HG03066 (cell line): ENCODE data around the gene CAPSL.
"Not testable (repeated sequence)": the region's sequence is repeated elsewhere in the genome, so short reads cannot be mapped to it uniquely, and the experiment has no call there.

ENCODE experiments used
- ATAC-seq: cut with Tn5 transposase; IDR thresholded peaks from one replicate; pipeline ENCODE4 v1.9.1; 2021; ENCODE audit warnings: low read depth; ENCODE audit not compliant: unreplicated experiment

CAPSL gene

DNA sequence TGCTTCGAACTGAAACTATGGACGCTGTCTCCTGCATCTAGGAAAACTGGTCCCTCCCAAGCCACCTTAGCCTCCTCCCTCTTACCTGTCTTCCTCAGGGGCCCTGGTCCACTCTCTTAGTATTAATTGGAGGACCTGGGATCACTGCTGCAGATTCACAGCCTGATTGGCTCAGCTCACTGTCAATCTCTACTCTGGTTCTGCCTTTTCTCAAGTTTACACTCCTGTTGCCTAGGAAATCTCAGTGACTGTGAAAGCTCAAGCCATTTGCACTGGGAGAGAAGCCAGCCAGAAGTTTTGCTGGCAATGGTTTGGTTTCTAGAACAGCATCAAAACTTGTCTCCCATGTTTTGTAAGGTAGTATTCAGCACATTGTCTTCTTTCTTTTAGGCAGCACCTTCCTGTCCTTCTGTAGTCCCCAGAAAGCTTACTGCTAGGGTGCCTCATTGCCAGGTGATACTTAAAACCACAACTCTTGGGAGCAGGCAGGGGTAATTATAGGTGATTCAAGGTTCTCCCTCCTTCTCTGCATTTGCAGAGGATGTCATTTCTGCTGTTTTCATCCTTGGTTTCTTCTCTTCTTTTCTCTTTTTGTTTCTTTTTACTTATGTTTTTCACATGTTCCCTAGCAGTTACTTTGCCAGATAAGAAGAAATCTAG is at the start of gene CAPSL:
Gene CAPSL (minus strand): TSS at position 55 of the 660 bp plus-strand sequence. CDS start 17,502 bp downstream, outside the sequence.
- no peak for ATAC-seq

DNA sequence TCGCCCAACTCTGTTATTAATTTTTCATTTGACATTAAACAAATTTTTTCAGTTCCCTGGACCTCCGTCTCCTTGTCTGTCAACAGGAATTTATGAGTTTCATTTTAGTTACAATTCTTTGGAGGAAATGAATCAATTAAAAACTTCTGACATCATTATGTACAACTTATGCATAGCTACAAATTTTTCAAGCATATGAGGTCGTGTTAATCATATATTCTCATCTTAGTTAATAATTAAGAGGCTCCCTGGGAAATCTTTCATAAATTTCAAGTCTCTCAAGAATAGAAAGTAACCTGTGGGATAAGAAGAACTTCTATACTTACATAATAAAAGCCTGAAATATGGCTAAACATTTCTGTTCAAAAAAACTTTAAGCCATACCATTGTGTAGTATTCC is 49.4 kb upstream of the CAPSL start:
- no peak for ATAC-seq

DNA sequence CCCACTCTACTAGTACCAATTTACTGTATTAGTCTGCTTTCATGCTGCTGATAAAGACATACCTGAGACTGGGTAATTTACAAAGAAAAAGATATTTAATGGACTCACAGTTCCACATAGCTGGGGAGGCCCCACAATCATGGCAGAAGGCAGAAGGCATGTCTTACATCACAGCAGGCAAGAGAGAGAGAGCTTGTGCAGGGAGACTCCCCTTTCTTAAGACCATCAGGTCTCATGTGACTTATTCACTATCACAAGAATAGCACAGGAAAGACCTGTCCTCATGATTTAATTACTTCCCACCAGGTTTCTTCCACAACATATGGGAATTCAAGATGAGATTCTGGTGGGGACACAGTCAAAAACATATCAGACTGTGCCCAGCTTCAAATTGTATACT is 41.3 kb upstream of the CAPSL start:
- ATAC-seq: no peak

DNA sequence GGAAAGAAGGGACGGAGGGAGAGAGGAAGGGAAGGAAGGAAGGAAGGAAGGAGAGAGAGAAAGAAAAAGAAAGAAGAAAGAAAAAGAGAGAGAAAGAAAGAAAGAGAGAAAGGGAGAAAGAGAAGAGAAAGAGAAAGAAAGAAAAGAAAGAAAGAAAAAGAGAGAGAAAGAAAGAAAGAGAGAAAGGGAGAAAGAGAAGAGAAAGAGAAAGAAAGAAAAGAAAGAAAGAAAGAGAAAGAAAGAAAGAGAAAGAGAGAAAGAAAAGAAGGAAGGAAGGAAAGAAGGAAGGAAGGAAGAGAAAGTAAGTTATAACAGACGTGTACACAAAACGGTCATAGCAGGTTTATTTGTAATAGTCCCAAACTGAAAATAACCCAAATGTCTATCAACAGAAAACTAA is 38.4 kb upstream of the CAPSL start:
- ATAC-seq: not testable (repeated sequence)

DNA sequence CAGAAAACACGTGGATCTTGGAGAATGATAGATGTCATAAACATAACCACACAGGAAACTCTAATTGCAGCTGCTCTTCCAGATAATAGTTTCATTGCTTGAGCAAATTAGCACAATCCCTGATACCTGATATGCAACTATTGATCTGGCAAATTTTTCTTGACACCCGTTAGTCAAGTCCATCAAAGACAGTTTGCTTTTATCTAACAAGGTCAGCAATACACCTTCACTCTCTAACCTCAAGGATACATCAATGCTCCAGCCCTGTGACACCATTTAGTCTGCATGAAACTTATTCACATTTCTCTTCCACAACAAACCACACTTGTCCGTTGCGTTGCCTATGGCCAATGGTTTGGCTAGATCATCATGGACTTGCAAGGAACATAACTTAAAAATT is 36.1 kb upstream of the CAPSL start:
- ATAC-seq: no peak

DNA sequence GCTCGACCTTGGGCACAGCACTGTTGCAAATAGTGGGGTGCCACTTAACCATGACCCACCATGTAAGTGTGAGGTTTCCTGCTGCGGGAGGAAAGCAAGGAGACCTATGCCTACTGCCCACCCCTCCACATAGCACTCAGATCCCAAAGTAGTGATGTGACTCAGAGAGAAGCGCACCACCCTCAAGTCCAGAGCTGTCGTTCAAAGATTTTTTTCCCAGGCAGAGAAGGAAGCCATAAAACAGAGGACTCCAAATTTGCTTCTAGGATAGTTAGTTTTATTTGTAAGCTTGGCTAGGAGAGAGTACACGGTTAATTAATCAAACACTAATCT is 33.4 kb upstream of the CAPSL start:
- ATAC-seq: no peak

DNA sequence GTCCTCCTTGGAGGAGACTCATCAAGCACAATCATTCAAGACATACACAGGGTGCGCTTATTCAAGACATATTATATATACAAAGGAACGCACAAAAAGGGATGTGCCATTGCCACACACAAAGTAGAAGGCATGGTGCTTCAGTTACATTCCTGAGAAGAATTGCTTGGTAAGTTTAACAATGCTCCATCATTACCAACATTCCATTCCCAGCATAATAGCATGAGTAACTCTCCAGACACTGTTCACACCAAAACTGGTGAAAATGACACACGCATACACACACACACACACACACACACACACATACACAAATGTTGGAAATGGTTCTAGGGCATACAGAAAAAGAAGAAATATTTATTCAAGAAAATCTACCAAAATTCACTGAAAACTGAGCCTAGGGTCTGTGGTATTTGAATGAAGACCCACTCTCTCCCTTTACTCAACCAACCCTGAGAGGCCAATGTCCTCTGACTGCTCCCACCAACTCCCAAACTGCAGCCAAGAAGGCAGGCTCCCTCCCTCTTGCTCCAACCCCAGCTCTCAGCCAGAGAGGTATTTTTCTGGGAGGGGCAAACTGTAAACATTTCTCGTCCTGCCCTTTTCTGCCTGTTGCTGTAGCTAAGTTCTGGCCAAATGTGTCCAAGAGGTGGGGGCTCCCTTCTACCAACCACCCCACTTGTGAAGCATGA is 32.9 kb upstream of the CAPSL start:
- no peak for ATAC-seq

DNA sequence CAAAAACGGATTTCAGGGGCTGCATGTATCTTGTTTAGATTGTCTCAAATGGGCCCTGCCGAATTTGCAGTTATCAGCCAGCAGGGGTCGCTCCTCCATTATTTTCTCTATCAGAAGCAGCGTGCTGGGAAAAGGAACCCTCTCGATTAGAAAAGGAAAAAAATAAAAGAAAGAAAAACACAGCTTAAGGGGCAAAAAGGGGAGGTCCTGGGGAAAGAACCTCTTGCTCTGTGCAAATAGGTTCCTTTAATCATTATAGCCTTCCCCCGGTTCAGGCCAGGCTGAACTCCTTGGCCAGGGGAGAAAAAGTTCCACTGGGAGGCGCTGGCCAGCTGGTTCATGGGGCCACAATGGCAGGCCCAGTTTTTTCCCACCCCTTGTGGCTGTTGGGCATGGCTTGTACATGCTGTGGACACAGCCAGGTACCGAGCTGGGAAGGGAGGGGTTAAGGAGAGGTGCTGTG is 25.0 kb upstream of the CAPSL start:
- no peak for ATAC-seq

DNA sequence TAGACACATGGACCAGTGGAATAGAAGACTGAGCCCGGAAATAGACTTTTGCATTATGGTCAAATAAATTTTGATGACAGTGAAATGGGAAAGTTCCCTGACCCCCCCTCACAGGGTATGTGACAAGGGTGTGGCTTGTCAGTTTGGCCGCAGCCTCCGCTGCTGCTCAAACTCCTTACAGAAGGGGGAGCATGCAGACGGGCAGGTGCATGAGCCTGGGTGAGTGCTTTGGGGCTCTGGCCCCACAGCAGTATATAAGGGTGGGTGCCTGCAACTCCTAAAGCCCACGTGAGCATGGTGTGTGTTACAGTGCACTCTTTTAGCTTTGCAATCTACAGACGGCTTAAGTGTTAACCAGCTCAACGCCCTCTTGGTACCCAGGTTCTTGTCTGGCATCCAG is 21.9 kb upstream of the CAPSL start:
- no peak for ATAC-seq

DNA sequence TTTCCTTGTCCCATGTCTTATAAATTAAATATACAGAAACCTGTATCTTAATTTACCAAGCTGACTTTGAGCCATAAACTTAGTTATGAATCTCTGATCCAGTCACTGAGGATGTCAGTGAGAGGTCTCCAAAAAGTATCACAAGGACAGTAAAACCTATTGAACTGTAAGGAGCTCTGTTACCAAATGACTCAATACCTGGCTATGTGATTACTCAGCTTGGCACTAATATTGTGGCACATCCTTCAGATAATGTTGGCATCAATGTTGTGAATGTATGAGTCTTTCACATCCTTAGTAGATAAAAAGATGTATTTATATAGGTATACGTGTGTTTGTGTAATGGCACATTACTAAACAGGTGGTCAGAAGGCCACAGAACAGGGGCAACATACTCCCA is 18.0 kb upstream of the CAPSL start:
- no peak for ATAC-seq

DNA sequence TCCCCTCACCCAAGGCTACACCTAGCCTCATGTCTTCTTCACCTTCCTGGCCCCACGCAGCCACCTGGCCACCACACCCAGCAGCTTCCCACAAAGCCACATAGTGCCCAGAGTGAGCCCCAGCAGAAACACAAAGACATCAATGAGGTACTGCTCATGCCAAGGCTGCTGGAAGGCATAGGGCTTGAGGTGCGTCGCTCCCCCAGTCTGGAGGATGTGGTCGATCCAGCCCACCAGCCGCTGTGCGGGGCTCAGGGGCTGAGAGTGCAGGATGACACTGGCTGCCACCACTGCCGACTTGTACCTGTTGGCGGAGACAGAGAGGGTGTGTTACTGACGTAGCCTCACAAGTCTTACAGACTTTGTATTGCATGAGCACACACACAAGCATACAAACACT is 15.8 kb upstream of the CAPSL start:
- ATAC-seq: no peak

DNA sequence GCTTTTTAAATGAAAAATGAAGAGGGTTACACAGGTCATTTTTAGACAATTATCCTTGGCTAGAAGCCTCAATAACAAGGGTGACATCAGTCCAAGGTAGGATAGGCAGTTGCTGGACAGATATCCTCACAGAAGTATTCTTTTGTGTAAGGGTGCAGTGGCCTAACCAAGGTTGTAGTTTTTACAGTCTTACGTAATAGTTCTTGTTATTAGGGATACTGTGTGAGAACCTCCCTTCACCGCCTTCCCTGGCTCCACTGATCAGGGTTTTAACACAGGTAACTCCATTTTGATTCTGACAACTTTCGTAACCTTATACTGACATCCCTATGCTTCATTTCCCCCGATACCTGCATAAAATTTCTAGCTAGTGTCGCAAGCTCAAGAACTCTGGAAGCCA is 8.7 kb upstream of the CAPSL start:
- ATAC-seq: no peak

DNA sequence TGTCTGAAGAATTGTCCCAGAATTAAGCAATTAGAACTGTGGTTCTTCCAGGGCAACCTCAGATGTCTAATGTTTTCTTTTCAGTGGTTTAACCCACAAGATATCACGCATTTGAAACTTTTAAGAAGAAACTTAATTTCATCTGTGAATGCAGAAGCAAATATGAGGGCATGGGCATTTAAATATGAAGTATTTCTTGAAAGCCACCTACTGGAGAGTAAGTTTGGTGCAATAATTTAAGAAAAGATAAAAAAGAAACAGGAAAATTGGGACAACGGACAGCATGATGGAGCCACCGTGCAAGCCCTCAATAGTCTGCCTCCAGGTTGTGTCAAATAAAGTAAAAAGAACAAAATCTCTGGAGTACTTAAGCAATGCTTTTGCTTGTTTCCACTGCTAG is 1.2 kb upstream of the CAPSL start:
- no peak for ATAC-seq

DNA sequence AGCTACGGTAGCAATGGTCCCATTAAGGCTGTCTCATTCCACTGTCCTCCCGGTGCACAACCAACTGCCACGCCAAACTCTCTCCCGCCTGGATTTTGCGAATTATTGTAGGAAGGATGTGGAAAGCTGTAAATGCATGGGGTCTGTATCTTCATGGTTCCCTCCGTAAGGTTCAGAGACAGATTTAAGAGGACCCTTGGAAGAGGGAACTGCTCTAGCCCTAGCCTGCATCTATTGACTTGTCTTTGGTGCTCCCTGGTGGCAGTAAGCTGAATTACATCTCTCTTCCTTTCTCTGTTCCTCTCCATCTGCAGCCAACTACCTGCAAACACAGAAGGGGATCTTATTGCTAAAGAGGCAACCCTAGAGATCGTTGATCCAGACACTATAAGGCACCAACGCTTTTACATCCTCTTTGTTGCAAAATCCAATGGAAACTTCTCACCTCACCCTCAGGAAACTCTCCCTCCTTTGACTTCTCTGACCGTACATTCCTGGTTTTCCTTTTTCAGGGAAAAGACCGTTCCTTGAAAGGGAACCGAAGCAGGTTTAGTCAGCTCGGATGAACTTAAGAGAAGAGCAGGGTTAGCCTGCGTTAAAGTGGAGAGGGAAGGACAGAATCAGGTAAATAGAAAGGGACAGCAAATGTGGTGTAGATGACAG is 11.9 kb downstream of the CAPSL start:
- ATAC-seq: no peak

DNA sequence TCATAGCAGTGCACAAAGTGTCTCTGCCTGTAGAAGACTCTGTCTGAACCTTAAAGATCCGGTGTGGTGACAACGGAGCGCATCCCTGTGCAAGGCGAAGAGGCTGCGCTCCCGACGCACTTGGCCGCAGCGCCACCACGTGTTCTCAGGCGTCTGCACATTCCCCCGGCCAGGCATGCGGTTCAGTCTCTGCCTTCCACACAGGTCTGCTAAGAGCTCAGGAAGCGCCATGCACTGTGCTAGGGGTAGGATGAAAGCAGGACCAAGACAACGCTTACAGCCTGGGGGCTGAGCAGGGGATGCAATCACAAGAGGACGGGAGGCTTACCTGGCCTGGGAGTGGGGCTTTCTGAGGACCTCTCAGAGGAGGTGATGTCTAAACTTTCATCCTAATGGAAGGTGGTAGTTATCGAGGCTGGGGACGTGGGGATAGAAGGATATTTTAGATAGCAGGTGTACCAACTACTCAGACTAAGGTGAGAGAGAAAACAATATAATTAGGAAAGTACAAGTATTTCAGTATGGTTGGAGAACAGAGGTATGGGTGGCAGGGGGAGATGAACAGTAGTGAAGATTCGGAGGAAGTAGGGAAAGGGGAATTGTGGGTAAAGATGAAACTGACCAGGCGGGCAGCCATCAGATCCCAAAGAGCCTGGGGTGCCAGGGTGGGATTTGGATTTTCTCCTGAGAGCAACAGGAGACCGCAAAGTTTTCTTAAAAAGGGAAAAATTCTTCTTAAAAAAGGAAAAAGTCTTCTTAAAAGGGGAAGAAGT is 13.3 kb downstream of the CAPSL start:
- ATAC-seq: peak; percentile 68

DNA sequence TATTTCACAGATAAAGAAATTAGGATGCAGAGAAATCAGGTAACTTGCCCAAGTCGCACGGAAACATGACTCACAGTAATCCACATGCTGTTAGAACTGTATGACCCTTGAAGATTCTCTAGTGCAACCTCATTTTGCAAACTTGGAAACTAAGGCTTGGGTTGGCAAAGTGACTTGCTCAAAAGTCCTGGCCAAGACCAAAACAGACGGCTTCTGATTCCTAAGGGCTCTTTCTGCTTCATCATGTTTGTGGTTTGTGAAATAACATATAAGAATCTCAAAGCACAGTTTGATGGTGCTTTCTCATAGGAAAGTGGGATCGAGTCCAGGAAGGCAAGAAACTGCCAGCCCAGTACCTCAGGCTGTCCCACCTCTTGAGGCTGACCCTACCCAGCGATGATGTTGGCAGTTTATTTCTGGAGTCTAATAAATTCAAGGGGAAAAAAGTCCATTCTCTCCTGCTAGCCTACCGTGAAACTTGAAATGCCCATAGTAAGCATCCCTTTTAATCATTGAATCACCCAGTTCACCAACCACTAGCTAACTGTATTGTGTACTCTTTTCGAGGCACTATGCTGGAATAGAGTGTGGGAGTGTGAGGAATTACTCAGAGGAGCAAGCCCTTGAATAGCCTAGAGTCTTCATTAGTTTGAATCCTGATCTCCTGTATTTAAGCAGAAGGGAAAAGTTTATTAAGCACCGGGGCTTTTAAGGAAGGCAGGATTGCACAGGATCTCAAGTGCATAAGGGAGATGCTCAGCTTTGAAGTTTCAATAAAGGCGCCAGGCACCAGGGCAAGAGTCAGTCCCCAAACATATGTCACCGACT is 14.1 kb downstream of the CAPSL start:
- no peak for ATAC-seq

DNA sequence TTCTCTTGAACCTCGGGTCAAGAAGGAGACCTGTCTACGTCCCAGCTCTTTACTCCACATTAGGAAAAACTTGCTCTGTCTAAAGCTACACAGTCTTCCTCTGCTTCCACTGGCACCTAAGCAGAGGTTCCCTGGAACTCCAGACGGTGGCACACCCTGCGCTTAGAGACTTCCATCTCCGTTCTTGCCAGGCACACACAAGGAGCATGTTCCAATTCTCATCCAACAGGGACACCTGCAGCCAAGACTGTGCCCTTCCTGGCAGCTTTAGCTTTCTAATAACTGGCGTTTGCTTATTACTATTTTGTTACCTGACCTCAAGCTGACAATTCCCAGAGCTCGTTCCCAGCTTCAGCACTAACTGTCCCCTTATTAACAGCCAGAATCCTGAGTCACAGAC is 16.0 kb downstream of the CAPSL start:
- ATAC-seq: no peak

DNA sequence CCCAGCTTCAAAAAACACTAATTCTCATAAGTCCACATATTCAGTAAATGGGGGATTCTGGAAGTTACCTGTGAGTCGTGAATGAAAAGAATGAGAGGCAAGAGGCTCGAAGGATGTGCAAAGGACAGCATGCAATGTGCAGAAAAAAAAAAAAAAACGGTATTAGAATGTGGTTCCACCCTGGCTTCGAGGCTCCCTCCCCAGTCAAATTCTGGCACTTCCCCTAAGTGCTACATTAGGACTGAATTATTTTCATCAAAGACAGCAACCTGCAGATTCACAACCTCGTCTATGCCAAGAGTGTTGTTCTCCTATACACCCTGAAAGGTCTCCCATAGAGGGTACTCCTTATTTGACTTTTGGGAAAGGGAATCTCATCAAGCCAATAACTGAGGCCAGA is 16.5 kb downstream of the CAPSL start:
- ATAC-seq: no peak

DNA sequence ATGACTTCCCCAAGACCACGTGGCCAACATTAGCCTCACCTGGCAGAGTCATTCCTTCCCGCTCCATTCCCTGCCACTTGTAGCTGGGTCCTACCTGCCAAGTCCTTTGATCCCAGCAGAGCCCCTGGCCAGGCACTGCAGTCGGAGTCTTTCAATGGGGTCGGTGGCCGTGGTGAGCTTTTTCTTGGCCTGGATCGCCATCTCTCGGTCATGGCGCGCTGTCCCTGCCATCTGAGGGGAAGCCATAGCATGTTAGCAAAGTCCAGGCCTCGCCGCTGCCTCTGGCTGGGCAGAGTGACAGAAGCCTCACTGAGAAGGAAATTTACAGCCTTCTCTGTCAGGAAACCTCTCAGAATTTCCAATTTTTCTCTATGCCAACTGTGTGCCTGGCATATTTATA is 17.5 kb downstream of the CAPSL start:
- ATAC-seq: no peak

DNA sequence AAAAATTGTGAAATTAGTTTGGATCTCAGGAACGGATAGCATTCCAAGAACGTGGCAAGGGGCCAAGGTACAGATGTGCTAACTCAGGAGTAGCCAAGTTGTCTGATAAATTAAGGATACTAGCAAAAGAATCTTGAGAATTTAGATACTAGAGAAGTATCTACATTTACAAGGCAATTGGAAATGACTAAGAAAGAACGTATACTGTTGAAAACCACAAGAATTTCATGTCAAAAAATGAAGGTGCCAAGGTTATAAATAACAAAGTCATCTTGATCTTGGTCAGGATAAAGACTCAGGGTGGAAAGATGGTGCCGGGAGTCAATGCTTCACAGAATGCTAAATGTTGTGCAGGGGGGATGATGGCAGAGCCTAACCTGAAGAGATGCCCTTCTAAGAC is 19.2 kb downstream of the CAPSL start:
- no peak for ATAC-seq
